HEK293T (cell line): ENCODE measurements around the gene AMN.

Experiments used
- CTCF ChIA-PET: fragments of 350-600 bp; formaldehyde crosslinking; extraction: SDS; loops from one replicate; lab custom pipeline; 2021; ENCODE audit warnings: antibody characterized with exemption, inconsistent platforms; lab: Yijun Ruan, JAX
- POLR2A ChIA-PET: fragments of 350-600 bp; formaldehyde crosslinking; extraction: SDS; loops from one replicate; lab custom pipeline; 2020; ENCODE audit warnings: antibody characterized with exemption, inconsistent platforms; lab: Yijun Ruan, JAX
- DNase-seq: peaks from one replicate; pipeline ENCODE4 v3.0.0; 2012; ENCODE audit warnings: mixed read lengths; ENCODE audit errors: extremely low spot score
- ARNT ChIP-seq: fragments of 450-650 bp; IDR thresholded peaks from 2 replicates; pipeline ENCODE4 v1.6.1; 2017; ENCODE audit warnings: mild to moderate bottlenecking
- BHLHE40 ChIP-seq: fragments of 450-650 bp; IDR thresholded peaks from 2 replicates; pipeline ENCODE4 v1.6.1; 2016; ENCODE audit warnings: mild to moderate bottlenecking, moderate library complexity, borderline replicate concordance
- CTBP1 ChIP-seq: fragments of 450-650 bp; IDR thresholded peaks from 2 replicates; pipeline ENCODE4 v1.6.1; 2016; ENCODE audit warnings: borderline replicate concordance
- ELF4 ChIP-seq: fragments of 450-650 bp; IDR thresholded peaks from 2 replicates; pipeline ENCODE4 v1.6.1; 2017; ENCODE audit warnings: antibody characterized with exemption
- FOXA1 ChIP-seq: fragments of 450-650 bp; IDR thresholded peaks from 2 replicates; pipeline ENCODE4 v1.6.1; 2016; ENCODE audit warnings: mild to moderate bottlenecking
- FOXK2 ChIP-seq: fragments of 450-650 bp; IDR thresholded peaks from 2 replicates; pipeline ENCODE4 v1.6.1; 2016; ENCODE audit warnings: mild to moderate bottlenecking
- FOXM1 ChIP-seq: fragments of 450-650 bp; IDR thresholded peaks from 2 replicates; pipeline ENCODE4 v1.6.1; 2017; ENCODE audit warnings: mild to moderate bottlenecking, borderline replicate concordance
- HDGF ChIP-seq: fragments of 450-650 bp; IDR thresholded peaks from 2 replicates; pipeline ENCODE4 v1.6.1; 2017; ENCODE audit warnings: antibody characterized with exemption, borderline replicate concordance
- L3MBTL2 ChIP-seq: fragments of 450-650 bp; conservative IDR thresholded peaks from 2 replicates; pipeline ENCODE4 v1.6.1; 2016; ENCODE audit warnings: mild to moderate bottlenecking
- LEF1 ChIP-seq: fragments of 450-650 bp; IDR thresholded peaks from 2 replicates; pipeline ENCODE4 v1.6.1; 2017; ENCODE audit warnings: mild to moderate bottlenecking, borderline replicate concordance
- NFRKB ChIP-seq: fragments of 450-650 bp; IDR thresholded peaks from 2 replicates; pipeline ENCODE4 v1.6.1; 2016; ENCODE audit warnings: mild to moderate bottlenecking, moderate library complexity
- SP1 ChIP-seq: fragments of 450-650 bp; IDR thresholded peaks from 2 replicates; pipeline ENCODE4 v1.6.1; 2017
- SUZ12 ChIP-seq: fragments of 450-650 bp; IDR thresholded peaks from 2 replicates; pipeline ENCODE4 v1.6.1; 2016; ENCODE audit warnings: mild to moderate bottlenecking
- TARDBP ChIP-seq: fragments of 450-650 bp; IDR thresholded peaks from 2 replicates; pipeline ENCODE4 v1.6.1; 2016
- ZNF384 ChIP-seq: fragments of 450-650 bp; IDR thresholded peaks from 2 replicates; pipeline ENCODE4 v1.6.1; 2016
- TF ChIP-seq, protein P1 (sequence below): fragments of 450-650 bp; IDR thresholded peaks from 2 replicates; pipeline ENCODE4 v1.6.1; 2016

AMN gene

DNA sequence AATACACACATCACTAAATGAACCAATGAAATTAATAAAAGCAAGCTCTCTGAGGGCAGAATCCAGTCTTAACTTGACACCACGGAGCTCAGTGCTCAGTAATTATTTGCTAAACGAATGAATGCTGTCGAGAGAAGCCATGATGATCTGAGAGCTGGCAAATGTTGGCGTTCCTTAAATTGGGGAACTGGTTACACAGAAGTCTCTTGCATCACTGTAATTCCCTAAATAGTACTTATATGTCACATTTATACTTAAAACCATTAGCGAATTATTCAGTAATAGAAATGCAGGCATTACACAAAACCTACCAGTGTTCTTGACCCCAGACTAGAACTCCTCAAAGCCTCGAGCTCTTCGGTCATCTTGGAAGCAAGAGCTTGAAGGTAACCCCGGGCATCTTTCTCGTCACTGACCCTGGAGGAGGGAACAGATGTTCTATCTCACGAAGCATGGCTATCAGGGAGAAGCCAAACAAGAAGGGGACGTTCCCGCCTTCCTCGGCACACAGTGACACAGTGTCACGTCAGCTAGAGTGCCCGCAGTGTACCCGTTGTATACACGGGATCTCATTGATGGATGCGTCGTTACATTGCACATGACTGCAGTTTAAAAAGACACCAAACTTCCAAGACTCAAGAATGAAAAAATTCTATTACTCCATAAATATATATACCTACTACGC, 43.6 kb downstream of the AMN start:
- TF ChIP-seq L3MBTL2 (no peak), ZNF384 (no peak), NFRKB (no peak)
- TF ChIP-seq, protein P1, sequence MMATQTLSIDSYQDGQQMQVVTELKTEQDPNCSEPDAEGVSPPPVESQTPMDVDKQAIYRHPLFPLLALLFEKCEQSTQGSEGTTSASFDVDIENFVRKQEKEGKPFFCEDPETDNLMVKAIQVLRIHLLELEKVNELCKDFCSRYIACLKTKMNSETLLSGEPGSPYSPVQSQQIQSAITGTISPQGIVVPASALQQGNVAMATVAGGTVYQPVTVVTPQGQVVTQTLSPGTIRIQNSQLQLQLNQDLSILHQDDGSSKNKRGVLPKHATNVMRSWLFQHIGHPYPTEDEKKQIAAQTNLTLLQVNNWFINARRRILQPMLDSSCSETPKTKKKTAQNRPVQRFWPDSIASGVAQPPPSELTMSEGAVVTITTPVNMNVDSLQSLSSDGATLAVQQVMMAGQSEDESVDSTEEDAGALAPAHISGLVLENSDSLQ = no peak
- DNase-seq = no peak
- ChIA-PET POLR2A (no interaction called here), CTCF (no interaction called here)

DNA sequence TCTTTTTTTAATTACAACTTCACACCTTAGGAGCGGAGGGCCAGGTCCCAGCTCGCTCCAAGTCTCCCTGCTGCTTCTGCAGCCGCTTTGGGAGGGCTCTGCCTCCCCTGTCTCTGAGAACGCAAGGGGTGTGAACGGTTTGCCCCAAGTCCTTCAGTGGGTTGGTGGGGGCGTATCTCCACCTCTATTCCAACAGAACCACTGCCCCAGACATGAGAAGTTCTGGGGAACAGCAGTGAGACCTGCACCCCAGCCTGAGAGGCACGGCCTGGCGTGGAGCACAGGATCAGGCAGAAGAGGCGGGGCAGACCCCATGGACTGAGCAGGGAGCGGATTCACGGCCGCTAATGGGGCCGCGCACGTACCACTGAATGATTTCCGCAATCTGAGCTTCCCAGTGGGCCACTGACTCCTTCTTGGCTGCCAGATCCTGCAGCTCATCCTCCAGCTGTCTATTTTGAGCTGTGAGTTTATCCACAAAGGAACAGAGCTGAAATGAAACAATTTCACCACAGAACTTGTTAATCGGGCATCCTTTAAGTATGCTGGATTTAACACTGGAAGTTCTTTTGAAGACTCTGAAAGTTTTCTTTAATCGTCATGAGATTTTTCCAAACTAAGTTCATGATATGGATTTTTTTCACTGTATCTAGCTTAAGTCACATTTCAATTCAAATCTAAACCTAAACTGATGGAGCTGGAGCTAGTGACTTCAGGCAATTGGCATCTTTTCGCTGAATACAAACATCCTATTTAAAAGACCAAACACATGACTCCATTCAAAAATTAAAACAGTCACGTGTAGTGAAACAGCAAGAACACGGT, 44.4 kb downstream of the AMN start:
- ChIA-PET POLR2A (no interaction called here), CTCF (no interaction called here)

DNA sequence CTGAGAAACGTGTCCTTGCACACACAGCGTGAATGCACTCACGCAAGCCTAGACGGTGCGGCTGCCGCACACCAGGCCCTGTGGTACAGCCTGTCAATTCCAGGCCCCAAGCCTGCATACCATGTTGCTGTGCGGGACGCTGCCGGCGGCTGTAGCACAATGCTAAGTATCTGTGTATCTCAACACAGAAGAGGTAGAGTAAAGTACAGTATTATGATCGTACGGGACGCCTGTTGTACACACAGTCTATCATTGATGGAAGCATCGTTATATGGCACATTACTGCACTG, 45.0 kb downstream of the AMN start:
- ChIA-PET CTCF (no interaction called here), POLR2A (no interaction called here)
- no peak for DNase-seq
- TF ChIP-seq HDGF (no peak), SP1 (no peak), ELF4 (no peak), FOXA1 (no peak), ZNF384 (no peak), FOXM1 (no peak), TARDBP (no peak), L3MBTL2 (no peak), ARNT (no peak), SUZ12 (no peak), BHLHE40 (no peak), LEF1 (no peak)
- TF ChIP-seq, protein P1 = no peak

More for the DNA sequence above, 44.4 kb downstream of the AMN start:
- TF ChIP-seq, protein P1 = no peak
- TF ChIP-seq ARNT (no peak), BHLHE40 (no peak), NFRKB (no peak), SP1 (no peak), CTBP1 (no peak)
- no peak for DNase-seq

GRCh38 chr14:102968306-102968705, 45.8 kb downstream of the AMN start:
- TF ChIP-seq LEF1 (no peak), FOXK2 (no peak), ZNF384 (no peak), NFRKB (no peak), HDGF (no peak), ELF4 (no peak), BHLHE40 (no peak)
- ChIA-PET CTCF (no interaction called here), POLR2A (no interaction called here)
- DNase-seq = no peak

DNA sequence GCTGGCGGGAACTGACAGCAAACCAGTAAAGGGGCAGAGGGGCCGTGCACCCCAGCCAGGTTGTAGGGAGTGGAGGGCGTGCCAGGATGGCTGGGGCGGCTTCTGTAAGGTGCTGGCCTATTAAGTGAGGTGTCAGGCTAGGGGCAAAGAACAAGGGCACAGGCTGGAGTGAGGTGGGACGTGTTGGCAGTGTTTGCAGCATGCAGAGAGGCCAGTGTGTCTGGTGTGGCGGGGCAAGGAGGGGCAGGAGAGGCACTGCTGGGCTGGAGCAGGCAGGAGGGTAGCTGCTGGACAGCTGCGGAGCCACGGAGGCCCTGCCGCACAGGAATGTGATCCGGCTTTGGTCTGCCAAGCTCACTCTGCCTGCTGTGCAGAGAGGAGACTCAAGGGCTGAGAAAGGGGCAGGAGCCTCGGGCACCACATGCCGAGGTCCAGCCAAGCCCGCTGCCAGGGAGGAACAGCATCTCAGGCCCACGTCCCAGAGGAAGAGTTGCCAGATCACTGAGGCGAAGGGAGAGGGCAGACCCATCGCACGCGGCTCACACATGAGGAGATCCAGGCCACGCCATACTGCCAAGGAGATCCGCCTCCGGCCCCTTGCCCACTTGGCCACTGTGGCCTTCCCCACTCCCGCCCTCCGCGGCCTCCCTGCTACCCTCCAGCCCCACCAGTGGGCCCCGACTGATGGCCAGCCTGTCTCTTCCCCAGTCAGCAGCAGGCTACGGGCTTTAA, 46.8 kb downstream of the AMN start:
- CTCF ChIA-PET = no interaction called here
- DNase-seq = no peak
- POLR2A ChIA-PET = no interaction called here
- TF ChIP-seq ELF4 = no peak
- no peak for TF ChIP-seq BHLHE40
- no peak for TF ChIP-seq CTBP1
- no peak for TF ChIP-seq ARNT
- TF ChIP-seq, protein P1 = no peak
- no peak for TF ChIP-seq TARDBP
- no peak for TF ChIP-seq NFRKB
- no peak for TF ChIP-seq FOXK2
- no peak for TF ChIP-seq ZNF384
- no peak for TF ChIP-seq FOXM1
- no peak for TF ChIP-seq LEF1
- TF ChIP-seq SP1 = no peak
- no peak for TF ChIP-seq L3MBTL2

DNA sequence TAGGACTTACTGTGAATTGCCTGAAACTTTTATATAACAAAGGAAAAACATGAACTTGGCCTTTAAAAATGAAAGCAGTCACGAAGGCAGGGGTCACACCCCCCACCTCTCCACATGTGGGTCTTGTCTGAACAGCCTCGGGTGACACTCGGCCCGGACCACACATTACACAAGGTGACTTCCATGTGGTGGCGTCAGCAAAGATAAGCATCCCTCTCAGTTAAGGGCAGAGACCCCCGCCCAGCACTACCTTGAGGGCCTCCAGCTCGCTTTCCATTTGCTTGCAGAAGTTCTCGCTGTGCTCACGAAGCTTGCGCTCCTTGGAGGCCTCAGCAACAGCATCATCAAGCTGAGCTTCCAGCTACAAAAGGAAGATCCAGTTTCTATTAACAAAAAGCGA, 47.4 kb downstream of the AMN start:
- no peak for DNase-seq
- TF ChIP-seq FOXK2 (no peak), ELF4 (no peak), FOXA1 (no peak), SUZ12 (no peak), L3MBTL2 (no peak), NFRKB (no peak), LEF1 (no peak), CTBP1 (no peak), ZNF384 (no peak), SP1 (no peak), TARDBP (no peak), ARNT (no peak), FOXM1 (no peak), BHLHE40 (no peak), HDGF (no peak)
- TF ChIP-seq, protein P1 = no peak
- ChIA-PET POLR2A (no interaction called here), CTCF (no interaction called here)
